SK-N-DZ (cell line): ENCODE results near the gene DPF1.
A peak's percentile ranks its signal among the peaks of the same experiment; 100 is the strongest.
"Not testable (repeated sequence)": the region's sequence is repeated elsewhere in the genome, so short reads cannot be mapped to it uniquely, and the experiment has no call there.

ENCODE experiments used
- DNase-seq: peaks from one replicate; pipeline ENCODE4 v3.0.0-alpha.2; 2015; ENCODE audit warnings: low spot score

Gene DPF1

GRCh38 chr19:38250821-38251563, 27.0 kb upstream of the DPF1 start:
- DNase-seq, result no peak

- no peak for DNase-seq
These were observed 26.4 kb upstream of the DPF1 start for GRCh38 chr19:38250428-38250820.

DNA sequence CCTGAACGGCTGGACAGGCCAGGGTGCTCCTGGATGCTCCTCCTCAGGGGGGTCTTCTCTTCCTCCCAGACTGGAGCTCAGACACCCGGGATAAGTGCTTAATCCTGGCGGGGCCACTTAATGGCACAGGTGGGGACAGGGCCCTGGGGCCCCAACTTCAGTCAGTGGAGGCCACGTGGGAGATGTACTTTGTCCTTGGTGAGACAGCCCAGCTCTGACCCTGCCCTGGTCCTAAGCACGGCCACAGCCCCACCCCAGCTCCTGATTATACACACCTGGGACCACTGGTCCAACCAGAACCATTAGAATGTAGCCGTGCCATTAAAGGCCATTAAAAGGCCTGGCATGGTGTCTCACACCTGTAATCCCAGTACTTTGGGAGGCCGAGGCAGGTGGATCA, 24.4 kb upstream of the DPF1 start:
- no peak for DNase-seq

GRCh38 chr19:38247734-38248268, 23.8 kb upstream of the DPF1 start:
- no peak for DNase-seq

- no peak for DNase-seq
These were observed 23.1 kb upstream of the DPF1 start for GRCh38 chr19:38247126-38247525.

GRCh38 chr19:38245826-38246498, 21.9 kb upstream of the DPF1 start:
- no peak for DNase-seq

- no peak for DNase-seq
These were observed 19.3 kb upstream of the DPF1 start for GRCh38 chr19:38243279-38243673.

DNA sequence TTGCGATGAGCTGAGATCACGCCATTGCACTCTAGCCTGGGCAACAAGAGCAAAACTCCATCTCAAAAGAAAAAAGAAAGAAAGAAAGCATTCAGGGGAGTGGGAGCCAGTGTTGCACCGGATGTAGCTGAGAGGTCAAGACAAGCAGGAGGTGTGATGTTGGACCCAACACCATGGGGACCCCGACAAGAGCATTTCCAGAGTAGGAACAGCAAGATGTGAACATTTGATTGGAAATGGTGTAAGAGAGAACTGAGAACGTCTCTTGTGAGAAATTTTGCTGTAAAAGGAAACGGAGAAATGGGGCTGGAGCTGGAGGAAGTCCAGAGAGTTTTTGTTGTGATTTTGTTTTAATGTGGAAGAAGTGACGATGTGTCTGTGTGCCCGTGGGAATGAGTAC, 15.8 kb upstream of the DPF1 start:
- no peak for DNase-seq

GRCh38 chr19:38234615-38235014, 10.6 kb upstream of the DPF1 start:
- DNase-seq, result no peak

- peak; percentile 78 for DNase-seq
These were observed 9.8 kb upstream of the DPF1 start for GRCh38 chr19:38233740-38234251.

GRCh38 chr19:38231918-38232317, 7.9 kb upstream of the DPF1 start:
- DNase-seq, result no peak

GRCh38 chr19:38230506-38231133, 6.6 kb upstream of the DPF1 start:
- not testable (repeated sequence) for DNase-seq

GRCh38 chr19:38229585-38230073, 5.6 kb upstream of the DPF1 start:
- peak; percentile 93 for DNase-seq

- DNase-seq, result peak; percentile 59
These were observed 4.7 kb upstream of the DPF1 start for GRCh38 chr19:38228491-38229439.

- DNase-seq, result peak; percentile 54
These were observed 4.0 kb upstream of the DPF1 start for GRCh38 chr19:38228005-38228377.

DNA sequence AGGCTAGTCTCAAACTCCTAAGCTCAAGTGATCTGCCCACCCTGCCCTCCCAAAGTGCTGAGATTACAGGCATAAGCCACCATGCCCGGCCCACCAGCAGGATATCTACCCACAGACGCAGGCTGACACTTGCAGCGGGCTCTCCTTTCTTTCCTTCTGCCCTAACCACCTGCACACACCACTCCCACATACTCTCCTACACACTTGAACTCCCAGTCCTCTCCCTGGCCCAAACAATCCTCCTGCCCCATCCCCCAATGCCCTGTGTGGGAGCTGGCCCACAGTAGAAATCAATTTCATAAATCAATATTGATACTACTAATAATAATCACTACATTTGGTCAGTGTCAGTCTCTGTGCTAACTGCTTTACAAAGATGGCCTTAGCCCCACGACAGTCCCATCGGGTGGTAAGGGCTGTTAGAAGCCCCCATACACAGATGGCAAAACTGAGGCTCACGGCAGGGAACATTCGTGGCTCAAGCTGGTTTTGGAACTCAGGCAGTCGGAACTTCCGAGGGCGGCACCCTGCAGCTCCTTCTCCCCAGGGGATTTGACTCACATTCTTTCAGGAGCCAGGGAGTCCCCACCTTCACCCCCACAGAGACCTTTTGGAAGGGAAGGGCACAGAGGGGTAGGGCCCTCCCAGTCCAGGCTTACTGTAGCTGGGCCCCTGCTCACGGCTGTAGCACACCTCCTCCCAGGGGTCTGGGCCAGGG, 3.4 kb upstream of the DPF1 start:
- DNase-seq, result no peak

GRCh38 chr19:38224863-38225218, 819 bp upstream of the DPF1 start:
- not testable (repeated sequence) for DNase-seq

DNA sequence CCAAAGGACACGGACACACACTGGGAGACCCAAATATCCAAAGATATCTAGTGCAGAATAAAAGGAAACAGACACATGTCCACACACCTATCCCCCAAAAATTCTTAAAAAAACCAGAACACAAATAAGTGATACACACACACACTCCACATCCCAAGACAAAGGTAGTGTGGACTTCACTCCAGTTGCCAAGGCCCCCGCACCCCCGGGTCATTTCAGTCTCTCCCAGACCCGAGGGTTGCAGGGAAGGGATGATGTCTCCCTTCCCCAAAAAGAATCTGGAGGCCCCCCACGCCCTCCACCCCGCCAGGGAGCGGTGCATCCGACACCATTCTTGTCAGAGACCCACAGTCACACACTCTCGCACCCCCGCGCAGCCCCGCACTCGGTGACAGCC, 407 bp downstream of the DPF1 start:
- no peak for DNase-seq

GRCh38 chr19:38223119-38223523, 901 bp downstream of the DPF1 start:
- no peak for DNase-seq
